Immature natural killer cell (primary cell): ENCODE data around the gene GNLY. TPM values are rescaled to one million over a fixed set of nuclear protein-coding genes. Genes with fewer than 3 reads are reported as not detected.
"Not testable (repeated sequence)": the region's sequence is repeated elsewhere in the genome, so short reads cannot be mapped to it uniquely, and the experiment has no call there.

Experiments used
- DNase-seq, 3 donors: peaks; one replicate each; pipeline ENCODE4 v3.0.0; 2022; ENCODE audit warnings: mixed read lengths in 1 of 3
- H3K27ac Mint-ChIP-seq, 6 donors: one replicate each; pipeline ENCODE4 v1.8.0; 2020; ENCODE audit warnings: mixed read lengths in 6 of 6, mild to moderate bottlenecking in 5 of 6, inconsistent platforms in 4 of 6, moderate library complexity in 3 of 6
- H3K27me3 Mint-ChIP-seq, 3 donors: one replicate each; pipeline ENCODE4 v1.8.0; 2020 to 2021; ENCODE audit warnings: low read depth in 3 of 3, mild to moderate bottlenecking in 3 of 3, mixed read lengths in 3 of 3, moderate library complexity in 3 of 3, inconsistent platforms in 1 of 3
- H3K36me3 Mint-ChIP-seq, 3 donors: one replicate each; pipeline ENCODE4 v1.8.0; 2020; ENCODE audit warnings: mixed read lengths in 3 of 3, inconsistent platforms in 2 of 3, mild to moderate bottlenecking in 2 of 3
- H3K4me1 Mint-ChIP-seq, 2 donors: one replicate each; pipeline ENCODE4 v1.8.0; 2020; ENCODE audit warnings: inconsistent platforms in 2 of 2, mild to moderate bottlenecking in 2 of 2, mixed read lengths in 2 of 2, moderate library complexity in 1 of 2
- H3K4me3 Mint-ChIP-seq, 5 donors: one replicate each; pipeline ENCODE4 v1.8.0; 2020; ENCODE audit warnings: mild to moderate bottlenecking in 5 of 5, mixed read lengths in 5 of 5, inconsistent platforms in 3 of 5, moderate library complexity in 3 of 5
- H3K9me3 Mint-ChIP-seq, 6 donors: one replicate each; pipeline ENCODE4 v1.8.0; 2020; ENCODE audit warnings: mild to moderate bottlenecking in 6 of 6, mixed read lengths in 6 of 6, inconsistent platforms in 4 of 6, moderate library complexity in 3 of 6
- polyA plus RNA-seq, 3 donors: library from polyadenylated mRNA; unstranded; fragments of 300-500 nt; fragmentation: Illumina TruSeq; gene quantifications; one replicate each; pipeline ENCODE4 v1.2.3, GENCODE V29; 2021

GNLY gene
- polyA plus RNA-seq, 3 donors from 2014 or later, result 13,165 to 20,506 (median 19,340) TPM

DNA sequence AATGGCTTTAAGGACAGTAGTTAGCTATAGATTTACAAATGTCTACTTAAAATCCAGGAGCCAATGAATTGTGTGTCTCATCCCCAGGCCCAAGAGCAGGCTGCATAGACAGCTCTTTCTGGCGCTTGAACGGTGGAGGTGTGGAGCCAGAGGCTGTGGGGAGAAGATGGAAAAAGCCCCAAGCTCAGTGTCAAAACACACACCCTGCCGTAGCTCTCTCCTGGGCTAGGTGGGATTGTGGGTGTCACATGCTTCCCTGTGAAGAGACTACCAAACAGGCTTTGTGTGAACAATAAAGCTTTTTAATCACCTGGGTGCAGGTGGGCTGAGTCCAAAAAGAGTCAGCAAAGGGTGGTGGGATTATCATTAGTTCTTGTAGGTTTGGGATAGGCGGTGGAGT lies 36.8 kb upstream of the GNLY start:
- peaks cover 13 to 18% of the 10 kb centered on the region in 2 donors for H3K4me1 Mint-ChIP-seq
- H3K4me3 Mint-ChIP-seq, H3K9me3 Mint-ChIP-seq, H3K27me3 Mint-ChIP-seq, DNase-seq, H3K27ac Mint-ChIP-seq: not testable (repeated sequence)
- peaks cover 11 to 36% (median 29%) of the 10 kb centered on the region in 3 donors for H3K36me3 Mint-ChIP-seq

GRCh38 chr2:85659324-85659981 lies 34.7 kb upstream of the GNLY start:
- no peaks in the 10 kb centered on the region for H3K9me3 Mint-ChIP-seq
- H3K36me3 Mint-ChIP-seq, result peaks cover 11 to 26% (median 24%) of the 10 kb centered on the region in 3 donors
- DNase-seq, result peak; percentile 37 to 58 (median 58)
- H3K27ac Mint-ChIP-seq, result peak overlapping the region in 3 of 6 donors; percentile 53 to 69 (median 64)
- H3K4me1 Mint-ChIP-seq, result peaks cover 9 to 11% of the 10 kb centered on the region in 2 donors
- H3K4me3 Mint-ChIP-seq, result peak overlapping the region in 1 of 5 donors; percentile 19
- peaks cover 0 to 10% (median 7%) of the 10 kb centered on the region in 3 donors for H3K27me3 Mint-ChIP-seq

DNA sequence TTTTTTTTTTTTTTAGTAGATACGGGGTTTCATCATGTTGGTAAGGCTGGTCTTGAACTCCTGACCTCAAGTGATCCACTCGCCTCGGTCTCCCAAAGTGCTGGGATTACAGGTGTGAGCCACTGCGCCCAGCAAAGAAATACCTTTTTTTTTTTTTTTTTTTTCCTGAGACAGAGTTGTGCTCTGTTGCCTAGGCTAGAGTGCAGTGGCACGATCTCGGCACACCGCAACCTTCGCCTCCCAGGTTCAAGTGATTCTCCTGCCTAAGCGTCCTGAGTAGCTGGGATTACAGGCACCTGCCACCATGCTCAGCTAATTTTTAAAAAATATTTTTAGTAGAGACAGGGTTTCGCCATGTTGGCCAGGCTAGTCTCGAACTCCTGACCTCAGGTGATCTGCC lies 33.9 kb upstream of the GNLY start:
- Mint-ChIP-seq H3K27me3 (peaks cover 0 to 10% (median 7%) of the 10 kb centered on the region in 3 donors), H3K4me1 (peaks cover 9 to 11% of the 10 kb centered on the region in 2 donors), H3K36me3 (peaks cover 11 to 26% (median 24%) of the 10 kb centered on the region in 3 donors)
- not testable (repeated sequence) for H3K27ac Mint-ChIP-seq, H3K9me3 Mint-ChIP-seq, H3K4me3 Mint-ChIP-seq, DNase-seq

DNA sequence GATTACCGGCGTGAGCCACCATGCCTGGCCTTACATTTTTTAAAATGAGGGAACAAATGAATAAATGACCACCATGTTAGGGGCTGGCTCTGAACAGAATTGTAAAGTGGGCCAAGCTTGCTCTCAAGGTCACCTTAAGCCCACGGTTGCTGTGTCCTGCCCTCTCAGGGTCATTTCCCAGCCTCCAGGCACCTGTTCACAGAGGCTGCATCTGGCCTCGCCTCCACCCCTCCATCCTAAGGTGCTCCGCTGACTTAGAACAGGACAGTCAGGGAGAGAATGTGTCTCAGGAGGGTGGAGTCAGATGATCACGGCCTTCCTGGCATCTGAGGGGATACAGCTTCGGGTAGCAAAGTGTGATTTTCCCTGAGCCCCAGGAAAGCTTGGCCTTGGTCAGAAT lies 33.4 kb upstream of the GNLY start:
- Mint-ChIP-seq H3K27me3 (peaks cover 0 to 10% (median 7%) of the 10 kb centered on the region in 3 donors), H3K4me1 (peaks cover 9 to 11% of the 10 kb centered on the region in 2 donors), H3K36me3 (peaks cover 11 to 26% (median 21%) of the 10 kb centered on the region in 3 donors), H3K4me3 (no peak overlapping the region), H3K27ac (no peak overlapping the region), H3K9me3 (no peaks in the 10 kb centered on the region)
- DNase-seq, result no peak

GRCh38 chr2:85661139-85661858 lies 32.9 kb upstream of the GNLY start:
- H3K27ac Mint-ChIP-seq, result no peak overlapping the region
- no peak overlapping the region for H3K4me3 Mint-ChIP-seq
- H3K4me1 Mint-ChIP-seq, result peaks cover 9 to 11% of the 10 kb centered on the region in 2 donors
- DNase-seq, result no peak
- H3K9me3 Mint-ChIP-seq, result no peaks in the 10 kb centered on the region
- peaks cover 7 to 21% (median 15%) of the 10 kb centered on the region in 3 donors for H3K36me3 Mint-ChIP-seq
- peaks cover 0 to 10% (median 7%) of the 10 kb centered on the region in 3 donors for H3K27me3 Mint-ChIP-seq

GRCh38 chr2:85662899-85663593 lies 31.1 kb upstream of the GNLY start:
- Mint-ChIP-seq H3K27me3 (peaks cover 0 to 12% (median 7%) of the 10 kb centered on the region in 3 donors), H3K36me3 (peaks cover 0 to 8% (median 7%) of the 10 kb centered on the region in 3 donors), H3K4me1 (peaks cover 9 to 11% of the 10 kb centered on the region in 2 donors), H3K4me3 (no peak overlapping the region), H3K9me3 (no peaks in the 10 kb centered on the region), H3K27ac (no peak overlapping the region)
- no peak for DNase-seq

DNA sequence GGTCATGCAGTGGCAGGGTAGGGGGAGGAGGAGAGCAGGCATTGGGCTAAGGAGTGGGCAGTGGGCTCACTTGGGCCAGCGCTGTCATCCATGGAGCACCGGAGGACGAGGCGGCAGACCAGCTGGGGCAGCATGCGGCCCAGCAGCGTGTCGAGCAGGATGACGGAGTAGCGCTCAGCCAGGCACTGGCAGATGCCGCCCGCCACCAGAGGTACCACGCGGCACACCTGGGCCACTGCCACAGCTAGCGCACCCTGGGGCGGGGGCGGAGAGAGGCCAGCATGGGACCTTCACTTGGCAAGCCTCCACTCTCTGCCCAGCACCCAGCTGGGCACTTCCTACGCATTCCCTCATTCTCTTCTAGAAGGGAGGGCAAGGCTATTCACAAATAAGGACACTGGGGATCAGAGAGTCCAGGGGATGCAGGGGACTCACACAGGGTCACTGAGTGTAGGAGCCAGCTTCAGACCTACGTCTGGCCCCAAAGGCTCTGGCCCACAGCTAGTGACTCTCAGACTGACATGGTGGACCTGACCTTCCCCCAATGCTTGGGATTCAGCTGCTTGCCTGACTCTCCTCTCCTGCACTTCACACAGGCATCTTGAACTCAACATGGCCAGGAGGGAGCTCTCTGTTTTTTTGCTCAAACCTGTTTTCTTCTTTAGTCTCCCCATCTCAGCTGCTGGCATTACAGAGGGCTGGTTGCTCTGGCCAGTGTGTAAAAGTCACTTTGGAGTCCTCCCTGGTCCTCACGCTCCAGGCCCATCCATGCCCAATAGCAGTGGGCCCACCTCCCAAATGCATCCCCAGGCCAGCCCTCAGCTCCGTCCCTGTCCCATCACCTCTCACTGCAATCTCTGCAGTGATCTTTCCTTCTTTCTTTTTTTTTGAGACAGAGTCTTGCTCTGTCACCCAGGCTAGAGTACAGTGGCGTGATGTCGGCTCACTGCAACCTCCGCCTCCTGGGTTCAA lies 30.3 kb upstream of the GNLY start:
- no peak for DNase-seq
- Mint-ChIP-seq H3K4me1 (peaks cover 7 to 8% of the 10 kb centered on the region in 2 donors), H3K36me3 (peaks cover 0 to 4% (median 4%) of the 10 kb centered on the region in 3 donors), H3K9me3 (no peaks in the 10 kb centered on the region), H3K27ac (peak overlapping the region in 1 of 6 donors; percentile 3), H3K4me3 (no peak overlapping the region), H3K27me3 (peaks cover 0 to 12% (median 7%) of the 10 kb centered on the region in 3 donors)

GRCh38 chr2:85665264-85665937 lies 28.8 kb upstream of the GNLY start:
- H3K27ac Mint-ChIP-seq, result no peak overlapping the region
- no peaks in the 10 kb centered on the region for H3K36me3 Mint-ChIP-seq
- no peaks in the 10 kb centered on the region for H3K9me3 Mint-ChIP-seq
- H3K27me3 Mint-ChIP-seq, result peaks cover 0 to 5% (median 1%) of the 10 kb centered on the region in 3 donors
- H3K4me1 Mint-ChIP-seq, result no peaks in the 10 kb centered on the region
- no peak for DNase-seq
- no peak overlapping the region for H3K4me3 Mint-ChIP-seq

GRCh38 chr2:85666016-85666415 lies 28.1 kb upstream of the GNLY start:
- Mint-ChIP-seq H3K4me1 (no peaks in the 10 kb centered on the region), H3K4me3 (no peak overlapping the region), H3K27me3 (peaks cover 0 to 5% (median 1%) of the 10 kb centered on the region in 3 donors), H3K36me3 (no peaks in the 10 kb centered on the region), H3K9me3 (no peaks in the 10 kb centered on the region), H3K27ac (no peak overlapping the region)
- no peak for DNase-seq

DNA sequence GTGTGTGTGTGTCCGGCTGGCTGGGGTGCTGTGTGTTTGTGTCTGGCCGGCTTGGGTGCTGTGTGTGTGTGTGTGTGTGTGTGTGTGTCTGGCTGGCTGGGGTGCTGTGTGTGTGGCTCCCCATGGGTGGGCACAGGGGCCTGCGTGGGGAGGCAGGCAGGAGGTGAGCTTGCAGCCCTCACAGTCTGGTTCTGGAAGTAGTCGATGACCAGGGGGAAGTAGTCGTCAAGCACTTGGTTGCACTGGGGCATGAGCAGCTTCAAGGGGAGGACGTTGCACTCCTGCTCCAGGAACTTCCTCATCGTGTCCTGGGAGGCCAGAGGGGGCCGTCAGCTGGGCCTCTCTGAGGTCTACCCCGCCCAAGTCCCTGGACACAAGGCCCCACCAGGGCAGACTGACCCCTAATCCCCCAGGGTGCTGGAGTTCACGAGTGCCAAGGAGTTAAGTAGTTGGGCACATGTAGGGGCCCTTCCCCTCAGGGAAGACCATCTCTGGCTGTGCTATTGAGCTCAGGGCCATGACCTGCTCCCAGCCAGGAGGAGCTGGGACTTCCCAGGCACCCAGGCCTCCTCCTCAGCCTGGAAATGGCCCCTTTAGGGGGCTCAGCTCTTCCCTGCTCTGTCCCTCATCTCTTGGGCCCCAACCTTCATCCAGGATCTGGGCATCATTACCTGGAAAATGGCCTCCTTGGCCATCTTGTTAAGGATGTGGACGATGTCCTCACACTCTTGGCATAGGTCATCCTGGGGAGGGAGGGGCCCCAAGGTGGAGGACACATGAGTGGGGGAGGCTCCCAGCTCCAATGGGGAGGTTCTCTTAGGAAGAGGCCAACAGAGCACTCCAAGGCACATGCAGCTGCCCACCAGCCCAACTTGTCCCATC lies 27.5 kb upstream of the GNLY start:
- H3K27me3 Mint-ChIP-seq, result peaks cover 0 to 5% (median 1%) of the 10 kb centered on the region in 3 donors
- H3K9me3 Mint-ChIP-seq, result no peaks in the 10 kb centered on the region
- no peaks in the 10 kb centered on the region for H3K36me3 Mint-ChIP-seq
- peak overlapping the region in 1 of 6 donors; percentile 64 for H3K27ac Mint-ChIP-seq
- DNase-seq, result no peak
- H3K4me1 Mint-ChIP-seq, result no peaks in the 10 kb centered on the region
- no peak overlapping the region for H3K4me3 Mint-ChIP-seq

DNA sequence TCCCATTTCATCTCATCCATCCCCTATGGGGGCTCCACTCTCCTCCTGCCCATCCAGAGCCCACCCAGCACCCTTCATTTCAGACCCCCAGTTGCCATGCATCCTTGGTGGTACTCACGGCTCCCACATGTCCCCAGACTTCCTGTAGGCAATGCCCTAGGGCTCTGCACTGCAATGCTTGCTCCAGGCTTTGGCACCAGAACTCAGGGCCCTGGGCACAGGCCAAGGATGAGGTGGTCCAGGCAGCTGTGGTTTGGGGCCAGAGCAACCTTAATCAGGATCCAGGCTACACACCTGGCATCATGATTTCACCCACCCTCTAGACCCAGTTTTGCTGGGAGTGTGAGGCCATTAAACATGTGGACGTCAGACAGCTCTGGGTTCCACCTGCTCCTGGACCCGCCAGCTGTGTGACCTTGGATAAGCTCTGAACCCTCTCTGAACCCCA lies 26.6 kb upstream of the GNLY start:
- Mint-ChIP-seq H3K36me3 (no peaks in the 10 kb centered on the region), H3K4me3 (no peak overlapping the region), H3K27ac (no peak overlapping the region)

More for the DNA sequence above, 26.6 kb upstream of the GNLY start:
- H3K27me3 Mint-ChIP-seq, result peaks cover 0 to 5% (median 1%) of the 10 kb centered on the region in 3 donors
- DNase-seq, result no peak
- no peaks in the 10 kb centered on the region for H3K9me3 Mint-ChIP-seq
- no peaks in the 10 kb centered on the region for H3K4me1 Mint-ChIP-seq
